HFFc6 (cell line): ENCODE results near the gene THBS4. TPM values are rescaled to one million over a fixed set of nuclear protein-coding genes. Genes with fewer than 3 reads are reported as not detected.

ENCODE experiments used
- DNase-seq: peaks from one replicate; pipeline ENCODE4 v3.0.0-alpha.2; 2018
- H3K27ac Mint-ChIP-seq: 2 replicates; pipeline ENCODE4 v1.8.0; 2020; ENCODE audit warnings: mild to moderate bottlenecking, mixed read lengths
- H3K27me3 Mint-ChIP-seq: 2 replicates; pipeline ENCODE4 v1.8.0; 2021; ENCODE audit warnings: mild to moderate bottlenecking, moderate library complexity, mixed read lengths; ENCODE audit not compliant: insufficient read depth
- H3K36me3 Mint-ChIP-seq: 2 replicates; pipeline ENCODE4 v1.8.0; 2021; ENCODE audit warnings: low read depth, mixed read lengths
- H3K4me1 Mint-ChIP-seq: 2 replicates; pipeline ENCODE4 v1.8.0; 2020; ENCODE audit warnings: low read depth, mixed read lengths
- H3K4me3 Mint-ChIP-seq: 2 replicates; pipeline ENCODE4 v1.8.0; 2020; ENCODE audit warnings: mild to moderate bottlenecking, moderate library complexity, mixed read lengths
- H3K9me3 Mint-ChIP-seq: 2 replicates; pipeline ENCODE4 v1.8.0; 2020; ENCODE audit warnings: mild to moderate bottlenecking, mixed read lengths
- CTCF ChIP-seq: fragments of 200-600 bp; sonication (generic); IDR thresholded peaks from 2 replicates; pipeline ENCODE4 v1.5.0; 2021; ENCODE audit warnings: antibody characterized with exemption, mild to moderate bottlenecking
- total RNA-seq, 6 experiments: library from RNA; stranded (reverse); fragmentation: NEBNext Ultra II Directional; extraction: Animal tissue kit (Norgen Biotek cat#: 25700); gene quantifications; 2 replicates in 1 of 6; 3 replicates in 5 of 6; pipeline ENCODE4 v1.2.3, GENCODE V29; 2021

THBS4 gene
- total RNA-seq, 6 experiments from 2014 or later: 0.43 to 0.82 (median 0.71) TPM; not detected in 1

- Mint-ChIP-seq H3K4me3 (no peak overlapping the region), H3K4me1 (peaks cover 9% of the 10 kb centered on the region), H3K27me3 (peaks cover 7% of the 10 kb centered on the region; the same call in 1 of the 2 replicates), H3K36me3 (no peaks in the 10 kb centered on the region), H3K9me3 (no peaks in the 10 kb centered on the region), H3K27ac (no peak overlapping the region)
- no peak for DNase-seq
- no peak for TF ChIP-seq CTCF
Measured at GRCh38 chr5:80077051-80077714, 42.0 kb downstream of the THBS4 start.

- Mint-ChIP-seq H3K36me3 (no peaks in the 10 kb centered on the region), H3K4me3 (no peak overlapping the region), H3K4me1 (peaks cover 6% of the 10 kb centered on the region), H3K27me3 (peaks cover 3% of the 10 kb centered on the region), H3K9me3 (no peaks in the 10 kb centered on the region), H3K27ac (no peak overlapping the region)
- no peak for TF ChIP-seq CTCF
- DNase-seq: no peak
Measured at GRCh38 chr5:80078921-80079320, 43.8 kb downstream of the THBS4 start.

GRCh38 chr5:80082281-80082680 lies 47.1 kb downstream of the THBS4 start:
- Mint-ChIP-seq H3K4me1 (peaks cover 6% of the 10 kb centered on the region), H3K27me3 (peaks cover 11% of the 10 kb centered on the region), H3K27ac (no peak overlapping the region), H3K9me3 (no peaks in the 10 kb centered on the region), H3K4me3 (no peak overlapping the region), H3K36me3 (no peaks in the 10 kb centered on the region)
- no peak for TF ChIP-seq CTCF
- DNase-seq: no peak

GRCh38 chr5:80082731-80083100 lies 47.6 kb downstream of the THBS4 start:
- H3K27me3 Mint-ChIP-seq: peaks cover 11% of the 10 kb centered on the region
- no peaks in the 10 kb centered on the region for H3K9me3 Mint-ChIP-seq
- no peak overlapping the region for H3K27ac Mint-ChIP-seq
- no peaks in the 10 kb centered on the region for H3K36me3 Mint-ChIP-seq
- peak; percentile 36 for DNase-seq
- H3K4me1 Mint-ChIP-seq: peaks cover 6% of the 10 kb centered on the region
- TF ChIP-seq CTCF: peak; percentile 84; the same call in 1 of the 2 replicates
- peak overlapping the region; percentile 51 for H3K4me3 Mint-ChIP-seq

GRCh38 chr5:80083101-80083890 lies 48.1 kb downstream of the THBS4 start:
- Mint-ChIP-seq H3K9me3 (no peaks in the 10 kb centered on the region), H3K36me3 (no peaks in the 10 kb centered on the region), H3K4me1 (peaks cover 6% of the 10 kb centered on the region), H3K27me3 (peaks cover 11% of the 10 kb centered on the region), H3K4me3 (peak overlapping the region; percentile 51), H3K27ac (no peak overlapping the region; the same call in 1 of the 2 replicates)
- peak; percentile 84 for TF ChIP-seq CTCF
- peak; percentile 61 for DNase-seq
